Measurements from ENCODE around the gene MBTPS1. TPM values are rescaled to one million over a fixed set of nuclear protein-coding genes. Genes with fewer than 3 reads are reported as not detected.

The MBTPS1 gene
- total and polyA plus RNA-seq, 9 of the 15 experiments (the other 6 are each of a cell fraction or from before 2014, with no cell fraction given), result 2.8 to 57.6 (median 43.8) TPM

DNA sequence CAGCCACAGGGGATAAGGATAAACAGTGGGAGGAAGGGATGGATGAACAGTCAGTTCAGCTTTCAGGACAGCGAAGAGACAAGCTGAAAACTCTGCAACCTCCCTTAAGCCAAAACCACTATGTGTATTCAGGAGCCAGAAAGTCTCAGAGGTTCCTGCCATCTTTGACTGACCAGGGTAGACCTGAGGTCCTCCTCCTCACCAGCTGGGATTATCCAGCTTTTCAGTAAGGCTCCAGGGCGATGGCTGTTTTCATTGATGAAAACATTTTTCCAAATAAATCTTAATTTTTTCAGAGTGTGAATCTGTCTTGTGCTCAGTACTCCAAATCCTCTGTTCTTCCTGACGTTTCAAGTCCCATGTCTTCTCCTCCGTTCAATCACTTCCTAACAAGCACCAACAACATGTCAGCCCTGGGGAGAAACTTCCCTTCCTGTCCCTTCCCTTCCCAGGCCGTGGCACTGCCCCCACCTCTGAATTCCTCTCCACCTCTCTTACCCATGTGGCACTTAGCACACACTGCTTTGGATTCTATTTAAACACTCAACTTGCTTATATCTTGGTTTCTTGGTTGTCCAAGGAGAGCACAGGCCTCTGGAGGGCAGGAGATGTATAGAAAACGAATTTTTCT lies 23.0 kb upstream of the MBTPS1 start (continued):
- TF ChIP-seq, protein P1, sequence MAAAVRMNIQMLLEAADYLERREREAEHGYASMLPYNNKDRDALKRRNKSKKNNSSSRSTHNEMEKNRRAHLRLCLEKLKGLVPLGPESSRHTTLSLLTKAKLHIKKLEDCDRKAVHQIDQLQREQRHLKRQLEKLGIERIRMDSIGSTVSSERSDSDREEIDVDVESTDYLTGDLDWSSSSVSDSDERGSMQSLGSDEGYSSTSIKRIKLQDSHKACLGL (CRISPR knock-in tag; IDR thresholded peaks at IDR 0.05; ENCODE audit: borderline replicate concordance, poor library complexity, severe bottlenecking), result no peak
- TF ChIP-seq ZNF668 (CRISPR knock-in tag; IDR thresholded peaks at IDR 0.05), result peak; percentile 78
- peak; percentile 46; the same call in 1 of the 2 replicates for TF ChIP-seq POLR2G (IDR thresholded peaks at IDR 0.05; ENCODE audit: low read depth, low read length)
- TF ChIP-seq ZNF717 (CRISPR knock-in tag; IDR thresholded peaks at IDR 0.05), result no peak
- no peak for TF ChIP-seq BRD4 (IDR thresholded peaks at IDR 0.05)
- no peak for TF ChIP-seq CBX5 (IDR thresholded peaks at IDR 0.05; ENCODE audit: borderline replicate concordance, low read depth)
- TF ChIP-seq, protein P2, sequence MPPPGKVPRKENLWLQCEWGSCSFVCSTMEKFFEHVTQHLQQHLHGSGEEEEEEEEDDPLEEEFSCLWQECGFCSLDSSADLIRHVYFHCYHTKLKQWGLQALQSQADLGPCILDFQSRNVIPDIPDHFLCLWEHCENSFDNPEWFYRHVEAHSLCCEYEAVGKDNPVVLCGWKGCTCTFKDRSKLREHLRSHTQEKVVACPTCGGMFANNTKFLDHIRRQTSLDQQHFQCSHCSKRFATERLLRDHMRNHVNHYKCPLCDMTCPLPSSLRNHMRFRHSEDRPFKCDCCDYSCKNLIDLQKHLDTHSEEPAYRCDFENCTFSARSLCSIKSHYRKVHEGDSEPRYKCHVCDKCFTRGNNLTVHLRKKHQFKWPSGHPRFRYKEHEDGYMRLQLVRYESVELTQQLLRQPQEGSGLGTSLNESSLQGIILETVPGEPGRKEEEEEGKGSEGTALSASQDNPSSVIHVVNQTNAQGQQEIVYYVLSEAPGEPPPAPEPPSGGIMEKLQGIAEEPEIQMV (tag; conservative IDR thresholded peaks at IDR 0.05; ENCODE audit: low read depth), result no peak; the same call in 1 of the 2 replicates
- TF ChIP-seq ZNF436 (CRISPR knock-in tag; IDR thresholded peaks at IDR 0.05), result no peak
- TF ChIP-seq CBX2 (IDR thresholded peaks at IDR 0.05; ENCODE audit: insufficient read depth, low read length, poor library complexity, severe bottlenecking), result no peak
- no peak for TF ChIP-seq ARID2 (IDR thresholded peaks at IDR 0.05)
- TF ChIP-seq TCF7 (IDR thresholded peaks at IDR 0.05; ENCODE audit: borderline replicate concordance), result no peak
- TF ChIP-seq ZNF324 (CRISPR knock-in tag; IDR thresholded peaks at IDR 0.05), result no peak
- TF ChIP-seq, protein P3, sequence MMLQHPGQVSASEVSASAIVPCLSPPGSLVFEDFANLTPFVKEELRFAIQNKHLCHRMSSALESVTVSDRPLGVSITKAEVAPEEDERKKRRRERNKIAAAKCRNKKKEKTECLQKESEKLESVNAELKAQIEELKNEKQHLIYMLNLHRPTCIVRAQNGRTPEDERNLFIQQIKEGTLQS (IDR thresholded peaks at IDR 0.05), result no peak; the same call in 1 of the 2 replicates
- TF ChIP-seq, protein P3 (CRISPR knock-in tag; conservative IDR thresholded peaks at IDR 0.05), result no peak
- TF ChIP-seq, protein P4, sequence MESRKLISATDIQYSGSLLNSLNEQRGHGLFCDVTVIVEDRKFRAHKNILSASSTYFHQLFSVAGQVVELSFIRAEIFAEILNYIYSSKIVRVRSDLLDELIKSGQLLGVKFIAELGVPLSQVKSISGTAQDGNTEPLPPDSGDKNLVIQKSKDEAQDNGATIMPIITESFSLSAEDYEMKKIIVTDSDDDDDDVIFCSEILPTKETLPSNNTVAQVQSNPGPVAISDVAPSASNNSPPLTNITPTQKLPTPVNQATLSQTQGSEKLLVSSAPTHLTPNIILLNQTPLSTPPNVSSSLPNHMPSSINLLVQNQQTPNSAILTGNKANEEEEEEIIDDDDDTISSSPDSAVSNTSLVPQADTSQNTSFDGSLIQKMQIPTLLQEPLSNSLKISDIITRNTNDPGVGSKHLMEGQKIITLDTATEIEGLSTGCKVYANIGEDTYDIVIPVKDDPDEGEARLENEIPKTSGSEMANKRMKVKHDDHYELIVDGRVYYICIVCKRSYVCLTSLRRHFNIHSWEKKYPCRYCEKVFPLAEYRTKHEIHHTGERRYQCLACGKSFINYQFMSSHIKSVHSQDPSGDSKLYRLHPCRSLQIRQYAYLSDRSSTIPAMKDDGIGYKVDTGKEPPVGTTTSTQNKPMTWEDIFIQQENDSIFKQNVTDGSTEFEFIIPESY (CRISPR knock-in tag; IDR thresholded peaks at IDR 0.05), result no peak
- no peak for TF ChIP-seq PCBP2 (IDR thresholded peaks at IDR 0.05; ENCODE audit: low read depth, low read length, poor library complexity, severe bottlenecking)
- TF ChIP-seq ZNF24 (IDR thresholded peaks at IDR 0.05), result 0 out of 2 replicates have a peak, but pooled peaks have one; percentile 2
- TF ChIP-seq, protein P5, sequence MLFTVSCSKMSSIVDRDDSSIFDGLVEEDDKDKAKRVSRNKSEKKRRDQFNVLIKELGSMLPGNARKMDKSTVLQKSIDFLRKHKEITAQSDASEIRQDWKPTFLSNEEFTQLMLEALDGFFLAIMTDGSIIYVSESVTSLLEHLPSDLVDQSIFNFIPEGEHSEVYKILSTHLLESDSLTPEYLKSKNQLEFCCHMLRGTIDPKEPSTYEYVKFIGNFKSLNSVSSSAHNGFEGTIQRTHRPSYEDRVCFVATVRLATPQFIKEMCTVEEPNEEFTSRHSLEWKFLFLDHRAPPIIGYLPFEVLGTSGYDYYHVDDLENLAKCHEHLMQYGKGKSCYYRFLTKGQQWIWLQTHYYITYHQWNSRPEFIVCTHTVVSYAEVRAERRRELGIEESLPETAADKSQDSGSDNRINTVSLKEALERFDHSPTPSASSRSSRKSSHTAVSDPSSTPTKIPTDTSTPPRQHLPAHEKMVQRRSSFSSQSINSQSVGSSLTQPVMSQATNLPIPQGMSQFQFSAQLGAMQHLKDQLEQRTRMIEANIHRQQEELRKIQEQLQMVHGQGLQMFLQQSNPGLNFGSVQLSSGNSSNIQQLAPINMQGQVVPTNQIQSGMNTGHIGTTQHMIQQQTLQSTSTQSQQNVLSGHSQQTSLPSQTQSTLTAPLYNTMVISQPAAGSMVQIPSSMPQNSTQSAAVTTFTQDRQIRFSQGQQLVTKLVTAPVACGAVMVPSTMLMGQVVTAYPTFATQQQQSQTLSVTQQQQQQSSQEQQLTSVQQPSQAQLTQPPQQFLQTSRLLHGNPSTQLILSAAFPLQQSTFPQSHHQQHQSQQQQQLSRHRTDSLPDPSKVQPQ (CRISPR knock-in tag; IDR thresholded peaks at IDR 0.05; ENCODE audit: borderline replicate concordance), result no peak
- no peak for TF ChIP-seq XRCC3 (IDR thresholded peaks at IDR 0.05)
- TF ChIP-seq NELFE (IDR thresholded peaks at IDR 0.05; ENCODE audit: insufficient read depth, insufficient read length), result no peak
- TF ChIP-seq NBN (IDR thresholded peaks at IDR 0.05; ENCODE audit: low read depth), result peak; percentile 66; the same call in 1 of the 2 replicates
- TF ChIP-seq ZNF232 (CRISPR knock-in tag; IDR thresholded peaks at IDR 0.05), result no peak
